HG03457 (cell line): ENCODE measurements around the gene LOXHD1.

Source experiments
- ATAC-seq: cut with Tn5 transposase; IDR thresholded peaks from one replicate; pipeline ENCODE4 v1.9.1; 2021; ENCODE audit warnings: moderate number of reproducible peaks; ENCODE audit not compliant: unreplicated experiment

Gene LOXHD1

GRCh38 chr18:46577546-46577945 lies 79.5 kb downstream of the LOXHD1 start:
- no peak for ATAC-seq

- no peak for ATAC-seq
Measured at GRCh38 chr18:46575851-46576250, 81.2 kb downstream of the LOXHD1 start.

GRCh38 chr18:46574743-46575115 lies 82.3 kb downstream of the LOXHD1 start:
- ATAC-seq = no peak

- ATAC-seq = no peak
Measured at GRCh38 chr18:46574000-46574742, 82.8 kb downstream of the LOXHD1 start.

GRCh38 chr18:46573156-46573555 lies 83.9 kb downstream of the LOXHD1 start:
- no peak for ATAC-seq

- ATAC-seq = no peak
Measured at GRCh38 chr18:46571756-46572155, 85.3 kb downstream of the LOXHD1 start.

GRCh38 chr18:46570666-46571065 lies 86.4 kb downstream of the LOXHD1 start:
- ATAC-seq = no peak

- ATAC-seq = no peak
Measured at GRCh38 chr18:46570134-46570533, 86.9 kb downstream of the LOXHD1 start.

- no peak for ATAC-seq
Measured at GRCh38 chr18:46569211-46569610, 87.8 kb downstream of the LOXHD1 start.

GRCh38 chr18:46567196-46567595 lies 89.8 kb downstream of the LOXHD1 start:
- no peak for ATAC-seq

GRCh38 chr18:46566111-46566510 lies 90.9 kb downstream of the LOXHD1 start:
- no peak for ATAC-seq

- ATAC-seq = no peak
Measured at GRCh38 chr18:46565256-46565655, 91.8 kb downstream of the LOXHD1 start.

GRCh38 chr18:46563317-46563716 lies 93.7 kb downstream of the LOXHD1 start:
- ATAC-seq = no peak

- ATAC-seq = no peak
Measured at GRCh38 chr18:46562674-46563192, 94.3 kb downstream of the LOXHD1 start.

- ATAC-seq = no peak
Measured at GRCh38 chr18:46560671-46561045, 96.4 kb downstream of the LOXHD1 start.

GRCh38 chr18:46559946-46560670 lies 96.9 kb downstream of the LOXHD1 start:
- no peak for ATAC-seq

GRCh38 chr18:46559296-46559695 lies 97.7 kb downstream of the LOXHD1 start:
- ATAC-seq = no peak

- ATAC-seq = no peak
Measured at GRCh38 chr18:46556590-46557206, 100.3 kb downstream of the LOXHD1 start.

- ATAC-seq = no peak
Measured at GRCh38 chr18:46555724-46556123, 101.3 kb downstream of the LOXHD1 start.

GRCh38 chr18:46555213-46555612 lies 101.8 kb downstream of the LOXHD1 start:
- no peak for ATAC-seq

GRCh38 chr18:46554406-46555080 lies 102.5 kb downstream of the LOXHD1 start:
- ATAC-seq = no peak
